ENCODE results near the gene SERINC1.

- TF ChIP-seq, protein P1, sequence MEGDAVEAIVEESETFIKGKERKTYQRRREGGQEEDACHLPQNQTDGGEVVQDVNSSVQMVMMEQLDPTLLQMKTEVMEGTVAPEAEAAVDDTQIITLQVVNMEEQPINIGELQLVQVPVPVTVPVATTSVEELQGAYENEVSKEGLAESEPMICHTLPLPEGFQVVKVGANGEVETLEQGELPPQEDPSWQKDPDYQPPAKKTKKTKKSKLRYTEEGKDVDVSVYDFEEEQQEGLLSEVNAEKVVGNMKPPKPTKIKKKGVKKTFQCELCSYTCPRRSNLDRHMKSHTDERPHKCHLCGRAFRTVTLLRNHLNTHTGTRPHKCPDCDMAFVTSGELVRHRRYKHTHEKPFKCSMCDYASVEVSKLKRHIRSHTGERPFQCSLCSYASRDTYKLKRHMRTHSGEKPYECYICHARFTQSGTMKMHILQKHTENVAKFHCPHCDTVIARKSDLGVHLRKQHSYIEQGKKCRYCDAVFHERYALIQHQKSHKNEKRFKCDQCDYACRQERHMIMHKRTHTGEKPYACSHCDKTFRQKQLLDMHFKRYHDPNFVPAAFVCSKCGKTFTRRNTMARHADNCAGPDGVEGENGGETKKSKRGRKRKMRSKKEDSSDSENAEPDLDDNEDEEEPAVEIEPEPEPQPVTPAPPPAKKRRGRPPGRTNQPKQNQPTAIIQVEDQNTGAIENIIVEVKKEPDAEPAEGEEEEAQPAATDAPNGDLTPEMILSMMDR (IDR thresholded peaks at IDR 0.05), result no peak
- no peak for TF ChIP-seq EP300 (IDR thresholded peaks at IDR 0.05)
Measured at GRCh38 chr6:122501475-122501874, 29.9 kb upstream of the SERINC1 start.
